NCI-H2227 (cell line): ENCODE results near the gene MMP24.

Experiments used
- DNase-seq: peaks from one replicate; lab custom pipeline; 2025; ENCODE audit not compliant: unreplicated experiment; lab: John Stamatoyannopoulos, UW

MMP24 gene

GRCh38 chr20:35277127-35277526, 50.6 kb downstream of the MMP24 start:
- no peak for DNase-seq

GRCh38 chr20:35277531-35278395, 51.3 kb downstream of the MMP24 start, which contains the start of gene MMP24OS:
TSS of gene MMP24OS (minus strand) at chr20:35278122. CDS start at chr20:35277929, 193 bp downstream.
- peak; percentile 97 for DNase-seq

- DNase-seq, result no peak
Observed at GRCh38 chr20:35279040-35279439, 52.5 kb downstream of the MMP24 start.

- DNase-seq, result no peak
Observed at GRCh38 chr20:35279533-35280174, 53.2 kb downstream of the MMP24 start.

- DNase-seq, result no peak
Observed at GRCh38 chr20:35280523-35280922, 54.0 kb downstream of the MMP24 start.

GRCh38 chr20:35281506-35282101, 55.1 kb downstream of the MMP24 start:
- no peak for DNase-seq

GRCh38 chr20:35283441-35284266, 57.2 kb downstream of the MMP24 start:
- DNase-seq, result no peak

DNA sequence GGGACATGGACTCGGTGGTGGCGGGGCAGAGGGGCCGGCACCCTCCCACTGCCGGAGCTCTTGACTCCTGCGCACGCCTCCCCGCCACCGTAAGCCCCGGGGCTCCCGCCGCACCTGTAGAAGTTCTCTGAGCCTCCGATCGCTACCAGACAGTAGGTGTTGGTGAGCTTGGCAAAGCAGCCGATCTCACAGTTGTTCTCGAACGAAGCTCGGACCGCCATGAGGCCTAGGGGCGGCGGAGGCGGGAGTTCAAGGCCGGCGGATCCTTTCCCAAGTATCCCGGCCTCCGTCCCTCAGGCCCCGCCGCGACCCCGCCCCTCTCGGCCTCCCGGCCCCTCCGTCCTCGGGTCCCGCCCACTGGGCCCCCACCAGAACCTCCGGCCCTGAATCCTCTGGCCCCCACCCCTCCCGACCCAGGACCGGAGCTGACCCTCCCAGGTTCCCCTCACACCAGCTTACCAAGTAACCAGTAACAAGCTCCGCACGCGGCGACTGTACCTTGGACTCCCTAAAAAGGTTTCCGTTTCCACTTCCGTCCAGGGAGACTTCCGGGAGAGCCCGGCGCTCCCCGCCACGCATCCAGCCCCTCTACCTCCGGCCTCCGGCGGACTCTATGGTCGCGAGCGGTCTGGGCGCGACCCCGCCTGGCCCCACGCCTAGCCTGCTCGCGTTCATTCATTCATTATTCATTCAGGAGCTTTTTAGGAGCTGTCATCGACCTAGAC, 57.9 kb downstream of the MMP24 start, which contains the start of gene EIF6:
TSS of gene EIF6 (minus strand) at position 506 of the 725 bp plus-strand sequence. CDS start at position 221, 285 bp downstream.
- peak; percentile 94 for DNase-seq

GRCh38 chr20:35284992-35285805, 58.7 kb downstream of the MMP24 start:
- peak; percentile 65 for DNase-seq

- no peak for DNase-seq
Observed at GRCh38 chr20:35285806-35286076, 59.3 kb downstream of the MMP24 start.

- no peak for DNase-seq
Observed at GRCh38 chr20:35286077-35286898, 59.8 kb downstream of the MMP24 start.

- no peak for DNase-seq
Observed at GRCh38 chr20:35286899-35287508, 60.5 kb downstream of the MMP24 start.

DNA sequence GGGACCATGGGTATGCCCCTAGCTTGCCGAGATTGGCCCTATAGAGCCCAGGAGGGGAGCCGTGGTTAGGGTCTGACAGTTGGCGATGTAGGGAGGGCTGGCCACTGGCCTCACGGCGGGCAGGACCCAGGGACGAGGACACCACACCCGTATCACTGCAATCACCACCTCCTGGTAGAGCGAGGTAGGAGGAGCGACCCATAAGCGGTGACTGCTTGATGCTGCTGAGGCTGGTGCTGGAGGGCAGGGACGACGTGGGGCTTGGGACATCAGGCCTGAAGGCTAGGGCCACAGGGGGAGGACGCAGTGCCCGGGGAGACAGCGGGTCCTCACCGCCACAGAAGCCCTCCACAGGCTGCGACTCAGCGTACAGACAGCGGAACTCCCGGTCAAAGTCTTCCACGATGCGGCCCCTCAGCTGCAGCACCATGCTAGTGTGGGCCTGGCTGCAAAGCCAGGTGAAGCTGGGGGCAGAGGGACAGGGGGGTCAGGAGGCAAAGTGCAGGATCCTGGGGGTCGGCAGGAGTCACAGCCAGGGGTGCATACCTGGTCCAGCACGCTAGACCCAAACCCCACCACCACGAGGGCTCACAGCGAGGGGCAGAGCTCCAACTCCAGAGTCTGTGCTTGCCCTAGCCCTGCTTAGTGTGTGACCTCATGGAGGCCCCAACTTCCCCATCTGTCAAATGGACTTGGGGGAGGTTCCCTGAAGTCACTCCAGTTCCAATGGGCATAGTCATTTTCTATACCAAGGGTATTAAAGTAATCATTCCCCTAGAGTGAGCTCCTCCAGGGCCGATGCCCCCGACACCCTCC, 61.2 kb downstream of the MMP24 start:
- DNase-seq, result no peak

DNA sequence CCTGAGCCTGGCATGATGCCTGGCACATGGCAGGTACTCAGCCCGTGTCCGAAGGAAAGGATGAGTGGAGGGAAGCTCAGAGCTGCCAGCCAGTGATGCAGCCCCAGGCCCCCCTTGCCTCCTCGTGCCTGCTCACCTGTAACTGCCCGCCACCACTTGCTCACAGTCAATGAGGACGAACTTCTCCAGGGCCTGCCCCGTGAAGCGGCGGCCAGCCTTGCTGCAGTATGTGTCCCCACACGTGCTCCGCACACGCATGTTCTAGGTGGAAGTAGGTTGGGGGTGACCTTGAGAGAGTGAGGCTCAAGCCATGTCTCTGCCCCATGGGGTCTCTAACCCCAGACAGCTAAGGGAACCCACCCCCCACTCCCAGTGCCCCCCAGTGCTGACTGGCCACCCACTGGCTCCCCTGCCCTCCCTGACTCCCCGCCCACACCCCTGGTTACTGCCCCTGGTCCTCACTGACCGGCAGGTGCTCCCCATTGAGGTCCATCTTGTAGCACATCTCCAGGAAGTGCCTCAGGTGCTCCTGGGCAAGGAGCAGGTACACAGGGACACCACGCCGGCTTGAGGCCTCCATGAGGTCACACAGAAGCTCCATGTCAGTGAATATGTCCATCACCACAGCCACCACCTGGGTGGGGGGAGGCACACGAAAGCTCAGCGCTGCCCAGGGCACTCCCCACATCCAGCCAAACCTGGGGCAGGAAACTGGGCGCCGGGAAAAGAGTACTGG, 62.0 kb downstream of the MMP24 start:
- DNase-seq, result no peak

- no peak for DNase-seq
Observed at GRCh38 chr20:35290186-35290886, 63.8 kb downstream of the MMP24 start.

DNA sequence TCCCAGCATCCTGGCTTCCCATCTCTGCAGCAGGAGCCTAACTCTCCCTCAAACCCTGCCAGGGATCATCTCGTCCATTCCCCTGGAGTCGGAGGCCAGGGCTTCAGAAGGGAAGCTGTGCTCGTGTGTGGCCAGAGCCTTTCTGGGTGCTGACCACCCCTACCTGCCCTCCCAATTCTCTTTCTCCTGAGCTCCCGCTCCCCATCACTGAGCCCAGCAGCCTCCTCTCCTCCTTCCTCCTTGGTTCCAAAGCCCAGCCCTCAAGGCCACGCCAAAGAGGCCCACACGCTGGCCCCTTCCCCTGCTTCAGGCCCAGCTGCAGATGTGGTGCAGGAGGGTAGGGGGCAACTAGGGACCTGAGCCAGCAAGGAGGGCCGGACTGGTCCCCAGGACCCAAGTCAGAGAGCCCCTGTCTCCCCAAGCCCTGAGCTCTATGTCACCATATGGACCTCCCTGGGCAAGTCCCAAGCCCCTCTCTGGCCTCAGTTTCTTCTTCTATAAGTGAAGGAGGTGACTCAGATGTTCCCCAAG, 64.5 kb downstream of the MMP24 start:
- DNase-seq, result no peak
